Activated T-cell treated with anti-CD3 and anti-CD28 coated beads for 24 hours (primary cell): ENCODE results near the gene RANBP1.
A peak's percentile ranks its signal among the peaks of the same experiment; 100 is the strongest.

Experiments used
- DNase-seq: peaks from one replicate; pipeline ENCODE4 v3.0.0-alpha.2; 2020; ENCODE audit warnings: low read depth

Gene RANBP1

DNA sequence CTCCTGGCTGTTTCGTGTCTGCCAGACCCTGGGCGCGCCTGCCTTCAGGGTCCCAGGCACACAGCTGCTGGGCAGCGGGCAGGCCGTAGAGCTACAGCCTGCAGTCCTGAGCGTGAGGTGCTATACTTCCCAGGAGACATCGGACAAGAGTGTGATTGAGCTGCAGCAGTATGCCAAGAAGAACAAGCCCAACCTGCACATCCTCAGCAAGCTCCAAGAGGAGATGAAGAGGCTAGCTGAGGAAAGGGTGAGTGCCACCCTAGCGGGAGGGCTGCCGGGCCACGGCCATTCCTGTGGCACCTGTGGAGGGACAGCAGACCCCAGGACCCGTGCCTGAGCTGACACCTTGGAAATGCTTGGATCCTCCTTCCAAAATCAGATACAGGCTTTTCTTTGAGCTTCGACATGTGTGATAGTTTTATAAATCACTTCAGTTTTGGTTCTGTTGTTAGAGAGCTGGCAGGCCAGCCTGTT, 7.1 kb upstream of the RANBP1 start:
- DNase-seq: no peak

GRCh38 chr22:20109411-20110358, 6.2 kb upstream of the RANBP1 start:
- no peak for DNase-seq

- DNase-seq: no peak
These were observed 5.4 kb upstream of the RANBP1 start for GRCh38 chr22:20110359-20110985.

GRCh38 chr22:20111045-20111688, 4.7 kb upstream of the RANBP1 start:
- DNase-seq: no peak

GRCh38 chr22:20111689-20112622, 3.9 kb upstream of the RANBP1 start:
- no peak for DNase-seq

DNA sequence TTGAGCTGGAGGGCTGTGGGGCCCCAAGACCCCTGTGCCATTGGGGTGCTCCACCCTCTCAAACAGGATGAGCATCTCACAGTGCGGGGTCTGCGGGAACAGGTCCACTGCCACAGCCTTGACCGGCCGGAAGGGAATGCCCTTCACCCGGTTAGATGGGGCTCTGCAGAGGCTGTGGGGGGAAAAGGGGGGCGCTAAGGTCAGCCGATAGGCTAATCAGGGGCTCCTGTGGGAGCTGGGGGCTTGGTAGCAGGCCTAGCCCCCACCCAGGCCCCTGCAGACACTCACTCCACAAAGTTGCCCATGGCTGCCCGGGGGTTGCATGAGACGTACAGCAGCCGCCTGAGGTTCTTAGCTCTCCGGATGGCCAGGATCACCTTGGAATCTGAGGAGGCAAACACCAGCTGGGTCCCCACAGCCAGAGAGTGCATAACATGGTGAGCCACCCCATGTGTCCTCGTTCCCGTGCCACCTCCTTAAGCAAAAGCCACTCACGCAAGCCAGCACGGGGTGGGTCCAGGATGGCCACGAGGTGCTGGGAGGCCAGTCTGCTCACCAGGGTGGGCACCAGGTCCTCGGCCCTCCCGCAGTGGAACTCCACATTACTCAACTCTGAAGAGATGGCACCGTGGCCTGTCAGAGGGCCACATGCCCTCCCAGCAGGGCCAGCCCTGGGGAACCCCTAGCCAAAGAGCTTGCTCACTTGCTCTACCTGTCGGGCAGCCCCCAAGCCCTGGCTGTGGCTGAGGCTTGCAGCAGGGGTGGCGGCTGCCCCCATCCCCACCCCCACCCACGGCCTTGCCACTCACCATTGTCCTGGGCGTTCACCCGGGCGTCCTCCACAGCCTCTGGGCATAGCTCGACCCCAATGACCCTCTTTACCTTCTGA, 3.0 kb upstream of the RANBP1 start:
- no peak for DNase-seq

- no peak for DNase-seq
These were observed 2.2 kb upstream of the RANBP1 start for GRCh38 chr22:20113551-20114310.

- DNase-seq: no peak
These were observed 1.1 kb upstream of the RANBP1 start for GRCh38 chr22:20114506-20115475.

GRCh38 chr22:20116376-20116950, 559 bp downstream of the RANBP1 start:
- DNase-seq: no peak

GRCh38 chr22:20116951-20117632, 1.2 kb downstream of the RANBP1 start, which contains the start of gene TRMT2A:
TRMT2A (minus strand) TSS chr22:20117226; CDS start chr22:20116906, 320 bp downstream.
- peak; percentile 97 for DNase-seq

GRCh38 chr22:20117633-20118299, 1.9 kb downstream of the RANBP1 start:
- peak; percentile 74 for DNase-seq

DNA sequence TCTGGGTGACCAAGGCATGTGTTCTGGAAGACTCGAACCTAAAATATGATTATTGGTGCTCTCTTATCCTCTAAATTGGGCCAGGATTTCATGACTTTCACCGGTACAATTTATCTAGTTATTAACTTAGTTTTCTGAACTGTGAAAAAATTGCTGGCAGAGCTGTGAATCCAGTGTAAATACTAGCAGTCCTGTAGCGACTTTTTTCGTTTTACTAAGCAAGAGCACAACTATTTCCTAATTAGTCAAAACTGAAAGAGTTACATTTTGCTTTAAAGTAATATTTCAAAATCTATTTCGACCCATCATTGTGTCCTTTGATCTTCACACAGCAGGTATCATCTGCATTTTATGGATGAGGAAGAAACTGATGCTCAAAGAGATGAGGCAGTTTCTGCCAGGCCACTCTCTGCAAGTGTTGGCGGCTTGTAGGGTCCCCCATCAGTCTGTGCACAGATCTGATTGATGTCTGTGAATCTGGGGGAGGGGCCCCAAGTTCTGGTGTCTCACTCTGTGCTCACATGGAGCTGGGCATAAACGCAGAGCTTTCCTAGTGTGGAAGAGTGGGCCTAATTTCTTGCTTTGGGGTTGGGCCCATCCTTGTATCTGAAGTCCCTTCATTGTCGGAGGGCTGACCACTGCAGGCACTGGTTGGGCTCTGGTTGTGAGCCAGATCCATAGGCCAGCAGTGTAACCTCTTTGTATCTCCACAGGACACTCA, 2.6 kb downstream of the RANBP1 start:
- no peak for DNase-seq

DNA sequence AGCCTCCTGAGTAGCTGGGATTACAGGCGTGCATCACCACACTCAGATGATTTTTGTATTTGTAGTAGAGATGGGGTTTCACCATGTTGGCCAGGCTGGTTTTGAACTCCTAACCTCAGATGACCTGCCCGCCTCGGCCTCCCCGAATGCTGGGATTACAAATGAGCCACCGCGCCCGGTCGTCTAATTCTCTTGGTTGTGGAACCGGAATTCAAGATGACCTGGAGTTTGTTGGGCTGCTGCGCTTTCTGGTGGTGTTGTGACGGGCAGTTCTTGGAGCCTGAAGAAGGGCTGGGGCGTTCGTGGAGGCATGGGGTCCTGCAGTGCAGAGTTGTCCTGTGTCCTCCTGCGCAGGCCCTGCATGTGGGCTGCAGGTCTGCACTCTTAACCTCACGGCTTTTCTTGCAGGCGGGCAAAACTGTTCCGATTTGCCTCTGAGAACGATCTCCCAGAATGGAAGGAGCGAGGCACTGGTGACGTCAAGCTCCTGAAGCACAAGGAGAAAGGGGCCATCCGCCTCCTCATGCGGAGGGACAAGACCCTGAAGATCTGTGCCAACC, 6.0 kb downstream of the RANBP1 start:
- DNase-seq: no peak

- DNase-seq: no peak
These were observed 7.6 kb downstream of the RANBP1 start for GRCh38 chr22:20123366-20124082.

DNA sequence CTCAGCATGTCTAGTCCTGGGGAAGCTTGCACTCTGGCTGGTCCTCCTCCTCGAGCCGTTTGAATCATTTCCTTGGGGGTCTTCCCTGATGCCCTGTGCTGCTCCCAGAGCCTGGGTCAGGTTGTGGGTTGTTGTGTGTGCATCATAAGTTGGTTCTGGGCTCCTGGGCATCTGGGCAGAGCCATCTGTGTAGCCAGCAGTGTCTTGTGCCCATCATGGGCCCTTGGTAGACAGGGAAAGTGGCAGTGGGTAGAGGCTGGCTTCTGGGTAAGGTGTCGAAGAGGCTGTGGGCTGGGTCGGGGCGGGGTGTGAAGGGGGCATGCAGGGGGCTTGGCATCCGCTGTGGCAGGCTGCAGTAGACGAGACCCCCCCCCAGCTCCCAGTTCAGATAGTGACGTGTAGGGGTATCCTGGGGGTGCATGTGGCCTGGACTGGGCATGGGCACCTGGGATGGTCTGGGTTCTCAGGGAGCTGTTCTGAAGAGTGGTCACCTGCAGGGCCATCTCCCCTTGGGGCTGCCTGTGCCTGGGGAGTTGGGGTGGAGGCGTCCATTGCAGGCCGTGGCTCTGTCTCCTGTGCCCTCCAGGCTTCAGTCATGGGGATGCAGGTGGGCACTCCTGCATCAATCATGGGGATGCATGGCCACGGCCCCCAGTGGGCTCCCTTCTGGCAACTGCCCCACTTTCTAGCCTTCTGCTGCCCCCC, 8.3 kb downstream of the RANBP1 start:
- DNase-seq: no peak
